Measurements from ENCODE around the gene ZNF385C. TPM values are rescaled to one million over a fixed set of nuclear protein-coding genes. Genes with fewer than 3 reads are reported as not detected.
"Not testable (repeated sequence)": the region's sequence is repeated elsewhere in the genome, so short reads cannot be mapped to it uniquely, and the experiment has no call there.

Gene ZNF385C
- total RNA-seq, 2 donors from 2014 or later: 1.4 to 2.1 TPM

DNA sequence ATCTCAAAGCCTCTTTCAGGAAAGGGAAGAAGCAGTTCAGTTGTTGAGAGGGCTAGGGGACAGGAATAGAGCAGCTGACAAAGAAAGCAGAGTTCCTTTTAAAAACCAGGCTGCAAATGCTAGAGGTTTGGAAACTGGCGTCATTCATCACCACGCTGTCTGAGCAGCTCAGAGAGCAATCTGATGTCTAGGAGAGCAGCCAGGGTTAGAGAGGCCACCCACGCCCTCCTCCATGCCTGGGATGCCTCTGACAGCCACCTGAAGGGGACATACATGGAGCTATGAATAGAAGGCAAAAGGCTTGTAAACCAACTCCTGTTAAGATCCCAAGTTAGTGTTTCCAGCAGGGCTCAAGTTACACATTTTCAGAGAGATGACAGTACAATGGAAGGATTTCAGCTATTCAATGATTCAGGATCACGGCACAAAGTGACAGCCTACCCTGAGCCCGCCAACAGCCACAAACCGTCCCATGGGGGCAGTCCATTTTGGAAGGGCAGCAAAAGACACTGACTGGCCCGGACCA lies 44.2 kb upstream of the ZNF385C start:
- TF ChIP-seq, protein P1, sequence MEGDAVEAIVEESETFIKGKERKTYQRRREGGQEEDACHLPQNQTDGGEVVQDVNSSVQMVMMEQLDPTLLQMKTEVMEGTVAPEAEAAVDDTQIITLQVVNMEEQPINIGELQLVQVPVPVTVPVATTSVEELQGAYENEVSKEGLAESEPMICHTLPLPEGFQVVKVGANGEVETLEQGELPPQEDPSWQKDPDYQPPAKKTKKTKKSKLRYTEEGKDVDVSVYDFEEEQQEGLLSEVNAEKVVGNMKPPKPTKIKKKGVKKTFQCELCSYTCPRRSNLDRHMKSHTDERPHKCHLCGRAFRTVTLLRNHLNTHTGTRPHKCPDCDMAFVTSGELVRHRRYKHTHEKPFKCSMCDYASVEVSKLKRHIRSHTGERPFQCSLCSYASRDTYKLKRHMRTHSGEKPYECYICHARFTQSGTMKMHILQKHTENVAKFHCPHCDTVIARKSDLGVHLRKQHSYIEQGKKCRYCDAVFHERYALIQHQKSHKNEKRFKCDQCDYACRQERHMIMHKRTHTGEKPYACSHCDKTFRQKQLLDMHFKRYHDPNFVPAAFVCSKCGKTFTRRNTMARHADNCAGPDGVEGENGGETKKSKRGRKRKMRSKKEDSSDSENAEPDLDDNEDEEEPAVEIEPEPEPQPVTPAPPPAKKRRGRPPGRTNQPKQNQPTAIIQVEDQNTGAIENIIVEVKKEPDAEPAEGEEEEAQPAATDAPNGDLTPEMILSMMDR (conservative IDR thresholded peaks at IDR 0.05): no peak
- H3K4me1 ChIP-seq (ENCODE audit: control insufficient read depth, insufficient read depth, low read length): peaks cover 4% of the 10 kb centered on the region
- no peaks in the 10 kb centered on the region for H3K9me3 ChIP-seq (ENCODE audit: control insufficient read depth, low read length)
- peak overlapping the region; percentile 51 for H3K27ac ChIP-seq (ENCODE audit: low read depth, low read length)
- no peak overlapping the region for H3K4me3 Mint-ChIP-seq
- H3K36me3 ChIP-seq (ENCODE audit: control insufficient read depth, insufficient read depth, low read length): peaks cover 35% of the 10 kb centered on the region
- peaks cover 35% of the 10 kb centered on the region for H3K36me3 Mint-ChIP-seq (ENCODE audit: low read depth)
- H3K4me3 ChIP-seq (ENCODE audit: low read length): no peak overlapping the region
- H3K9me3 Mint-ChIP-seq: no peaks in the 10 kb centered on the region
- no peaks in the 10 kb centered on the region for H3K27me3 Mint-ChIP-seq (ENCODE audit: insufficient read depth)
- peaks cover 22% of the 10 kb centered on the region for H3K4me1 Mint-ChIP-seq
- DNase-seq: no peak
- peak overlapping the region; percentile 9 for H3K27ac Mint-ChIP-seq
- H3K9ac ChIP-seq (ENCODE audit: extremely low read depth, low read length, poor library complexity, severe bottlenecking): no peak overlapping the region
- H3K27me3 ChIP-seq (ENCODE audit: control insufficient read depth, insufficient read depth, low read length, poor library complexity, severe bottlenecking): no peaks in the 10 kb centered on the region
- WGBS, 2 experiments (ENCODE audit: insufficient coverage in 1 of 2, insufficient read length in 1 of 2): 83 to 90% methylated on average over 6 to 7 of the region's 7 CpGs

GRCh38 chr17:42141382-42141781 lies 43.1 kb upstream of the ZNF385C start:
- H3K4me3 Mint-ChIP-seq: no peak overlapping the region
- Histone ChIP-seq H3K27ac (ENCODE audit: low read depth, low read length) (no peak overlapping the region), H3K27me3 (ENCODE audit: control insufficient read depth, insufficient read depth, low read length, poor library complexity, severe bottlenecking) (no peaks in the 10 kb centered on the region), H3K9ac (ENCODE audit: extremely low read depth, low read length, poor library complexity, severe bottlenecking) (no peak overlapping the region), H3K9me3 (ENCODE audit: control insufficient read depth, low read length) (no peaks in the 10 kb centered on the region), H3K4me1 (ENCODE audit: control insufficient read depth, insufficient read depth, low read length) (peaks cover 6% of the 10 kb centered on the region), H3K4me3 (ENCODE audit: low read length) (no peak overlapping the region), H3K36me3 (ENCODE audit: control insufficient read depth, insufficient read depth, low read length) (peaks cover 34% of the 10 kb centered on the region)
- peaks cover 27% of the 10 kb centered on the region for H3K4me1 Mint-ChIP-seq
- WGBS, 2 experiments (ENCODE audit: insufficient coverage in 1 of 2, insufficient read length in 1 of 2): 96 to 98% methylated on average over 8 of the region's 8 CpGs
- DNase-seq: no peak
- H3K27me3 Mint-ChIP-seq (ENCODE audit: insufficient read depth): no peaks in the 10 kb centered on the region
- peaks cover 30% of the 10 kb centered on the region for H3K36me3 Mint-ChIP-seq (ENCODE audit: low read depth)
- no peak overlapping the region for H3K27ac Mint-ChIP-seq
- no peaks in the 10 kb centered on the region for H3K9me3 Mint-ChIP-seq
- TF ChIP-seq, protein P1 (conservative IDR thresholded peaks at IDR 0.05): no peak

- not testable (repeated sequence) for H3K27me3 Mint-ChIP-seq (ENCODE audit: insufficient read depth); H3K9me3 Mint-ChIP-seq; H3K4me3 Mint-ChIP-seq; H3K27ac ChIP-seq (ENCODE audit: low read depth, low read length); H3K27ac Mint-ChIP-seq; DNase-seq; H3K27me3 ChIP-seq (ENCODE audit: control insufficient read depth, insufficient read depth, low read length, poor library complexity, severe bottlenecking); H3K9ac ChIP-seq (ENCODE audit: extremely low read depth, low read length, poor library complexity, severe bottlenecking); H3K4me3 ChIP-seq (ENCODE audit: low read length); H3K9me3 ChIP-seq (ENCODE audit: control insufficient read depth, low read length)
- Mint-ChIP-seq H3K4me1 (peaks cover 34% of the 10 kb centered on the region), H3K36me3 (ENCODE audit: low read depth) (peaks cover 30% of the 10 kb centered on the region)
- 80 to 97% methylated on average over 4 to 7 of the region's 7 CpGs for WGBS, 2 experiments (ENCODE audit: insufficient coverage in 1 of 2, insufficient read length in 1 of 2)
- Histone ChIP-seq H3K36me3 (ENCODE audit: control insufficient read depth, insufficient read depth, low read length) (peaks cover 34% of the 10 kb centered on the region), H3K4me1 (ENCODE audit: control insufficient read depth, insufficient read depth, low read length) (peaks cover 12% of the 10 kb centered on the region)
These were observed 42.4 kb upstream of the ZNF385C start for GRCh38 chr17:42140690-42141089.

Measured in endodermal cell (in vitro differentiated cells).